IPS DF 6.9 (cell line): Measurements from ENCODE around the gene FOLR3.
"Not testable (repeated sequence)": the region's sequence is repeated elsewhere in the genome, so short reads cannot be mapped to it uniquely, and the experiment has no call there.

ENCODE experiments used
- DNase-seq: peaks from one replicate; pipeline ENCODE4 v3.0.0-alpha.2; 2013; ENCODE audit warnings: low read depth, low spot score
- H3K27ac ChIP-seq: one replicate; pipeline ENCODE4 v1.5.1; 2013; ENCODE audit warnings: low read length, control low read depth
- H3K27me3 ChIP-seq: 2 replicates; pipeline ENCODE4 v1.6.1; 2013; ENCODE audit warnings: mild to moderate bottlenecking, low read length; ENCODE audit not compliant: control insufficient read depth, insufficient read depth
- H3K36me3 ChIP-seq: 2 replicates; pipeline ENCODE4 v1.6.1; 2013; ENCODE audit warnings: low read length; ENCODE audit not compliant: control insufficient read depth, insufficient read depth
- H3K4me1 ChIP-seq: 2 replicates; pipeline ENCODE4 v1.6.1; 2013; ENCODE audit warnings: low read length; ENCODE audit not compliant: control insufficient read depth, insufficient read depth
- H3K4me3 ChIP-seq: 2 replicates; pipeline ENCODE4 v1.5.1; 2013; ENCODE audit warnings: mild to moderate bottlenecking, low read length
- H3K9me3 ChIP-seq: 2 replicates; pipeline ENCODE4 v1.6.1; 2013; ENCODE audit warnings: low read length, inconsistent platforms; ENCODE audit not compliant: control insufficient read depth, insufficient read depth
- WGBS: extraction: QIAGEN DNeasy Blood & Tissue Kit; methylation state at CpG from one replicate; pipeline ENCODE4 v1.1.7; 2013; ENCODE audit warnings: mixed read lengths, missing lambda C conversion rate; ENCODE audit not compliant: insufficient read length, insufficient coverage; 5-methylcytosine and 5-hydroxymethylcytosine counted together

FOLR3 gene

GRCh38 chr11:72160319-72160718, 24.8 kb downstream of the FOLR3 start:
- Histone ChIP-seq H3K9me3 (no peaks in the 10 kb centered on the region), H3K27ac (no peak overlapping the region), H3K4me3 (no peak overlapping the region), H3K36me3 (no peaks in the 10 kb centered on the region), H3K4me1 (no peaks in the 10 kb centered on the region), H3K27me3 (no peaks in the 10 kb centered on the region)
- no peak for DNase-seq
- no CpG with 5 or more reads among the region's 2 CpGs for WGBS

GRCh38 chr11:72162891-72163492, 27.5 kb downstream of the FOLR3 start:
- H3K27ac ChIP-seq = no peak overlapping the region
- no peaks in the 10 kb centered on the region for H3K4me1 ChIP-seq
- H3K4me3 ChIP-seq = no peak overlapping the region
- no peak for DNase-seq
- no peaks in the 10 kb centered on the region; the same call in 1 of the 2 replicates for H3K9me3 ChIP-seq
- no peaks in the 10 kb centered on the region for H3K36me3 ChIP-seq
- no CpG with 5 or more reads among the region's 16 CpGs for WGBS
- no peaks in the 10 kb centered on the region for H3K27me3 ChIP-seq

- whole genome bisulfite sequencing = no CpG with 5 or more reads among the region's 3 CpGs
- not testable (repeated sequence) for H3K27me3 ChIP-seq, H3K27ac ChIP-seq, H3K9me3 ChIP-seq, H3K4me1 ChIP-seq, H3K4me3 ChIP-seq, H3K36me3 ChIP-seq, DNase-seq
Observed at GRCh38 chr11:72164187-72164586, 28.7 kb downstream of the FOLR3 start.

GRCh38 chr11:72169046-72169555, 33.6 kb downstream of the FOLR3 start:
- not testable (repeated sequence) for H3K27ac ChIP-seq

GRCh38 chr11:72169754-72170153, 34.2 kb downstream of the FOLR3 start:
- WGBS = no CpG with 5 or more reads among the region's 3 CpGs
- not testable (repeated sequence) for DNase-seq

More at GRCh38 chr11:72169046-72169555, 33.6 kb downstream of the FOLR3 start:
- not testable (repeated sequence) for H3K4me1 ChIP-seq, H3K9me3 ChIP-seq, H3K36me3 ChIP-seq, DNase-seq, H3K4me3 ChIP-seq, H3K27me3 ChIP-seq
- no CpG with 5 or more reads among the region's 5 CpGs for WGBS

GRCh38 chr11:72172043-72172442, 36.5 kb downstream of the FOLR3 start:
- not testable (repeated sequence) for H3K9me3 ChIP-seq, H3K4me1 ChIP-seq, H3K27me3 ChIP-seq, H3K4me3 ChIP-seq, DNase-seq, H3K36me3 ChIP-seq, H3K27ac ChIP-seq
- no CpG with 5 or more reads among the region's 4 CpGs for WGBS

More at GRCh38 chr11:72169754-72170153, 34.2 kb downstream of the FOLR3 start:
- not testable (repeated sequence) for H3K27me3 ChIP-seq, H3K9me3 ChIP-seq, H3K4me1 ChIP-seq, H3K4me3 ChIP-seq, H3K27ac ChIP-seq, H3K36me3 ChIP-seq

- Histone ChIP-seq H3K4me1 (no peaks in the 10 kb centered on the region), H3K4me3 (no peak overlapping the region), H3K36me3 (no peaks in the 10 kb centered on the region), H3K9me3 (no peaks in the 10 kb centered on the region), H3K27ac (no peak overlapping the region), H3K27me3 (no peaks in the 10 kb centered on the region)
- WGBS = no CpG with 5 or more reads among the region's 3 CpGs
- no peak for DNase-seq
Observed at GRCh38 chr11:72173291-72173690, 37.8 kb downstream of the FOLR3 start.

- Histone ChIP-seq H3K27me3 (no peaks in the 10 kb centered on the region), H3K9me3 (no peaks in the 10 kb centered on the region), H3K27ac (no peak overlapping the region), H3K36me3 (no peaks in the 10 kb centered on the region), H3K4me3 (no peak overlapping the region), H3K4me1 (no peaks in the 10 kb centered on the region)
- no CpG with 5 or more reads among the region's 8 CpGs for WGBS
- no peak for DNase-seq
Observed at GRCh38 chr11:72174302-72175070, 39.0 kb downstream of the FOLR3 start.

GRCh38 chr11:72177656-72178055, 42.1 kb downstream of the FOLR3 start:
- no CpG with 5 or more reads among the region's 6 CpGs for WGBS
- DNase-seq = no peak
- Histone ChIP-seq H3K36me3 (no peaks in the 10 kb centered on the region), H3K4me1 (no peaks in the 10 kb centered on the region), H3K9me3 (no peaks in the 10 kb centered on the region), H3K27me3 (no peaks in the 10 kb centered on the region), H3K4me3 (no peak overlapping the region), H3K27ac (no peak overlapping the region)

GRCh38 chr11:72179049-72179803, 43.7 kb downstream of the FOLR3 start:
- no peaks in the 10 kb centered on the region for H3K27me3 ChIP-seq
- no CpG with 5 or more reads among the region's 7 CpGs for WGBS
- no peak overlapping the region for H3K4me3 ChIP-seq
- H3K36me3 ChIP-seq = no peaks in the 10 kb centered on the region
- no peak for DNase-seq
- no peak overlapping the region for H3K27ac ChIP-seq
- H3K4me1 ChIP-seq = no peaks in the 10 kb centered on the region
- H3K9me3 ChIP-seq = no peaks in the 10 kb centered on the region
